Measurements from ENCODE around the gene PATE4. TPM values are rescaled to one million over a fixed set of nuclear protein-coding genes. Genes with fewer than 3 reads are reported as not detected.

The PATE4 gene
- total and polyA plus RNA-seq, 7 experiments from 2014 or later: not detected

DNA sequence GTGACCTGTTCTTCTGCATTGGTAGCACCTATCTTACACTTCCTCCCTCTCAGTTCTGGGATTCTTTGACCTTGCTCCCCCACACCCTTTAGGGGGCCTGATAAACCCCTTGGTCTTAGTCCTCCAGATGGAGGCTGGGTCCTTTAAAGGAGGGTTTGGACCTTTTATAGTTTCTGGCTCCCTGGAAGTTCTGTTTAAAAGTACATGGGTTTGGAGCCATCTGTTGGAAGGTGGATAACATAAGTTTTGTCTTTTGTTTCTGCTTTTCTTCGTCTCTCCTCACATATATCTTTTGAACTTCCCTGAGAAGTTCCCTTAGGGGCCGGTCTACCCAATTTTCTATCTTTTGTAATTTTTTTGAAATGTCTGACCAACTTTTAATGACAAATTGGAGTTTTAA lies 36.4 kb downstream of the PATE4 start:
- ATAC-seq: no peak
- H3K36me3 Mint-ChIP-seq: peaks cover 0 to 9% (median 0%) of the 10 kb centered on the region in 5 donors
- H3K4me1 ChIP-seq (ENCODE audit: control insufficient read depth in 2 of 2, insufficient read depth in 2 of 2, low read length in 2 of 2): no peaks in the 10 kb centered on the region
- no peak overlapping the region for H3K4me3 Mint-ChIP-seq
- no peaks in the 10 kb centered on the region for H3K4me1 Mint-ChIP-seq
- intact Hi-C loops (cut with micrococcal nuclease): no loop called here
- no peak overlapping the region for H3K27ac ChIP-seq (ENCODE audit: low read depth, low read length)
- no peak overlapping the region for H3K4me3 ChIP-seq (ENCODE audit: low read length)
- ChIA-PET CTCF (no interaction called here), POLR2A (no interaction called here)
- H3K9me3 Mint-ChIP-seq: peaks cover 0 to 11% (median 0%) of the 10 kb centered on the region in 11 donors
- no peaks in the 10 kb centered on the region for H3K36me3 ChIP-seq (ENCODE audit: control insufficient read depth in 2 of 3, insufficient read depth in 3 of 3, low read length in 3 of 3)
- no peaks in the 10 kb centered on the region for H3K9me3 ChIP-seq (ENCODE audit: control insufficient read depth in 2 of 3, low read length in 3 of 3)
- no peak for DNase-seq
- H3K27ac Mint-ChIP-seq: no peak overlapping the region
- no peaks in the 10 kb centered on the region for H3K27me3 ChIP-seq (ENCODE audit: control insufficient read depth in 2 of 2, insufficient read depth in 2 of 2, low read length in 2 of 2)
- H3K27me3 Mint-ChIP-seq: peaks cover 0 to 5% (median 0%) of the 10 kb centered on the region in 5 donors

DNA sequence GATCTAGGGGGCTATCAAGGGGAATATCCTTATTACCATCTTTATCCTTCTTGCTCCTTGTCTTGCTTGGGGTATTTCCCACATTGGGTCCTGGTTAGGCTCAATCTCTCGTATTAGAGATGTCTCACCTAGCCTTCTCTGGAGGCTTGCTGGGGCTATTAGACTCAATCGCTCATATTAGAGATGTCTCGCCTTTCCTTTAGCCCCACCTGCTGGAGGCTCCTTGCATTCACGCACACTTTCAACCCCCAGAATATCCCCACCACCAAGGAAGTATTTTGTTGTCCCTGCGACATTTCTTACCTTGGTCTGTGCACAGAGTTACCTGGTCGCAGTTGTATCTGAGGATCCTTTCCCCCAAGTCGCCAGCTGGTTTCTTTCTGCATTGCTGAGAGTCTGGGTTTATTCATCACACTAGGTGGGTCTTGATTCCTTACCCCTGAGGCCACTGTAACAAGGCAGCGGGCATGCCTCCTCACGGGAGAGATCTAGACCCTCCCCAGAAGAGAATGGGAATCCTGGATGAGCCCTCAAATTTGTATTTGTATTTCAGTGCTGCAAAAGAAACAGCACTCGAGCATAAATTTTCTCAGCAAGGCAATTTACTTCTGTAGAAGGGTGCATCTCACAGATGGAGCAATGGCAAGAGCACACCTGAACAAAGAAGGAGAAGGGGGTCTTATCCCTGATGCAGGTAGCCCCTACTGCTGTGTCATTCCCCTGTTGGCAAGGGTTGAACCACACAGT lies 38.4 kb downstream of the PATE4 start:
- no peak overlapping the region for H3K27ac ChIP-seq (ENCODE audit: low read depth, low read length)
- POLR2A ChIA-PET: no interaction called here
- no peak overlapping the region for H3K27ac Mint-ChIP-seq
- H3K9me3 ChIP-seq (ENCODE audit: control insufficient read depth in 2 of 3, low read length in 3 of 3): no peaks in the 10 kb centered on the region
- H3K9me3 Mint-ChIP-seq: peaks cover 0 to 11% (median 0%) of the 10 kb centered on the region in 11 donors
- no peaks in the 10 kb centered on the region for H3K36me3 ChIP-seq (ENCODE audit: control insufficient read depth in 2 of 3, insufficient read depth in 3 of 3, low read length in 3 of 3)
- H3K4me3 Mint-ChIP-seq: no peak overlapping the region
- H3K36me3 Mint-ChIP-seq: peaks cover 0 to 9% (median 0%) of the 10 kb centered on the region in 5 donors
- H3K4me3 ChIP-seq (ENCODE audit: low read length): no peak overlapping the region
- H3K27me3 ChIP-seq (ENCODE audit: control insufficient read depth in 2 of 2, insufficient read depth in 2 of 2, low read length in 2 of 2): no peaks in the 10 kb centered on the region
- DNase-seq (peak in 5 of 9 donors; percentile 6 to 51 (median 35)), ATAC-seq (peak; percentile 69)
- intact Hi-C loops (cut with micrococcal nuclease): loop anchor here (1.0 to 10.0 kb wide), 9 partner anchors 147 to 1799 kb away; partner anchors contain the start of gene EI24 (in 1 of the 2)
- H3K4me1 ChIP-seq (ENCODE audit: control insufficient read depth in 2 of 2, insufficient read depth in 2 of 2, low read length in 2 of 2): no peaks in the 10 kb centered on the region
- peaks cover 0 to 5% (median 0%) of the 10 kb centered on the region in 5 donors for H3K27me3 Mint-ChIP-seq
- CTCF ChIA-PET: no interaction called here
- no peaks in the 10 kb centered on the region for H3K4me1 Mint-ChIP-seq

DNA sequence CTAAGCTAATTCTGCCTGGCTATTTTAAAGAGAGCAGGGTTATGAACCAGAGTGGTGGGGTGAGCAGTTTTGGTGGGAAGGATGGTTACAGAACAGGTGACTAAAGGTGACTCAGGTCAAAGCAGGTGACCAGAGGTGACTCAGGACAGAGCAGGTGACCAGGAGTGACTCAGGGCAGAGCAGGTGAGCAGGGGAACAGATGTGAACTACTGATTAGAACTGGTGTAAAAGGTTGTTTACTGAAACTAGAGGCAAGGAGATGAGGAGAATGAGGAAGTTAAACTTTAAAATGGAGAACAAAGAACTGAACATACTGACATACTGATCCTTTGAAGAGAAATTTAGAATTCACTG lies 39.0 kb downstream of the PATE4 start:
- Histone ChIP-seq H3K9me3 (ENCODE audit: control insufficient read depth in 2 of 3, low read length in 3 of 3) (no peaks in the 10 kb centered on the region), H3K4me1 (ENCODE audit: control insufficient read depth in 2 of 2, insufficient read depth in 2 of 2, low read length in 2 of 2) (no peaks in the 10 kb centered on the region), H3K27me3 (ENCODE audit: control insufficient read depth in 2 of 2, insufficient read depth in 2 of 2, low read length in 2 of 2) (no peaks in the 10 kb centered on the region), H3K27ac (ENCODE audit: low read depth, low read length) (no peak overlapping the region), H3K4me3 (ENCODE audit: low read length) (no peak overlapping the region), H3K36me3 (ENCODE audit: control insufficient read depth in 2 of 3, insufficient read depth in 3 of 3, low read length in 3 of 3) (no peaks in the 10 kb centered on the region)
- ATAC-seq: no peak
- Mint-ChIP-seq H3K4me1 (no peaks in the 10 kb centered on the region), H3K27me3 (peaks cover 0 to 5% (median 0%) of the 10 kb centered on the region in 5 donors), H3K4me3 (no peak overlapping the region), H3K27ac (no peak overlapping the region), H3K36me3 (peaks cover 0 to 9% (median 0%) of the 10 kb centered on the region in 5 donors), H3K9me3 (peaks cover 0 to 11% (median 0%) of the 10 kb centered on the region in 11 donors)
- ChIA-PET POLR2A (no interaction called here), CTCF (no interaction called here)
- DNase-seq: no peak
- intact Hi-C loops (cut with micrococcal nuclease): loop anchor here (5.0 to 10.0 kb wide), 8 partner anchors 147 to 1800 kb away; no protein-coding TSS in a partner anchor

DNA sequence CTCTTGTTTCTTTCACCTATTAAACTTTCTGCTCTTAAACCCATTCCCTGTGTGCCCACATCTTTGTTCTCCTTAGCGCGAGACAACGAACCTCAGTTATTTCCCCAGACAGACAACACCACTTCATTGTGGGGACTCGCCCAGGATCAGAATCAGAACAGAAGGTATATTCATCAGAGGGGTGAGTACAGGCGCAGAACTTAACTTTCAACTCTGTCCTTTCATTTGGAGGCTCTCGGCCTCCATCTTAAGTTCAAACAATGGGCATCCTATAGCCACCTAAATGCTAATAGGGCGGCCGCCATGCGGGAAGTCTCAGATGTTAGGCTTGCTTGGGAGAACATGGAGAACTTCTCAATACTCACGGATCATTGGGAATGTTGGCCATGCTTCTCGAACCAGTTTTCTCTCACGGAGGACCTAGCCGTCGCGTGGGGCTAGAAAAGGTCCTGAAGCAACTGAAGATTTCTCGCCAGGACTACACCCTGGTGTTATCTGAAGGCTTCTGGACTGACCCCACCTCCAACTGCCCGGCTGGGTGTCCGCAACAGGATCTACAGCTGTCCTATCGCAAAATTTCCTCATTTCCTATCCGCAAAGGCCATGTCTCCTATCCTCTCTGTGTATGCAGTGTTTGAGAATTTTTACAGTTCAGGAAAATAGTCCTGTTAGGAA lies 40.9 kb downstream of the PATE4 start:
- Histone ChIP-seq H3K27ac (ENCODE audit: low read depth, low read length) (no peak overlapping the region), H3K36me3 (ENCODE audit: control insufficient read depth in 2 of 3, insufficient read depth in 3 of 3, low read length in 3 of 3) (no peaks in the 10 kb centered on the region), H3K9me3 (ENCODE audit: control insufficient read depth in 2 of 3, low read length in 3 of 3) (no peaks in the 10 kb centered on the region), H3K27me3 (ENCODE audit: control insufficient read depth in 2 of 2, insufficient read depth in 2 of 2, low read length in 2 of 2) (no peaks in the 10 kb centered on the region), H3K4me3 (ENCODE audit: low read length) (no peak overlapping the region), H3K4me1 (ENCODE audit: control insufficient read depth in 2 of 2, insufficient read depth in 2 of 2, low read length in 2 of 2) (no peaks in the 10 kb centered on the region)
- Mint-ChIP-seq H3K4me1 (no peaks in the 10 kb centered on the region), H3K27ac (no peak overlapping the region), H3K36me3 (peaks cover 0 to 9% (median 0%) of the 10 kb centered on the region in 5 donors), H3K9me3 (peaks cover 0 to 11% (median 0%) of the 10 kb centered on the region in 11 donors), H3K27me3 (peaks cover 0 to 6% (median 0%) of the 10 kb centered on the region in 5 donors), H3K4me3 (peak overlapping the region in 1 of 10 donors; percentile 17)
- CTCF ChIA-PET: interaction anchor here (0.6 kb wide), 1 partner anchor 376 kb away, joined by 4 read pairs; no protein-coding TSS in a partner anchor
- DNase-seq (no peak), ATAC-seq (no peak)
- intact Hi-C loops (cut with micrococcal nuclease): loop anchor here (1.0 to 10.0 kb wide), 12 partner anchors 149 to 1802 kb away; partner anchors contain the start of gene EI24 (in 1 of the 2)
- POLR2A ChIA-PET: no interaction called here

DNA sequence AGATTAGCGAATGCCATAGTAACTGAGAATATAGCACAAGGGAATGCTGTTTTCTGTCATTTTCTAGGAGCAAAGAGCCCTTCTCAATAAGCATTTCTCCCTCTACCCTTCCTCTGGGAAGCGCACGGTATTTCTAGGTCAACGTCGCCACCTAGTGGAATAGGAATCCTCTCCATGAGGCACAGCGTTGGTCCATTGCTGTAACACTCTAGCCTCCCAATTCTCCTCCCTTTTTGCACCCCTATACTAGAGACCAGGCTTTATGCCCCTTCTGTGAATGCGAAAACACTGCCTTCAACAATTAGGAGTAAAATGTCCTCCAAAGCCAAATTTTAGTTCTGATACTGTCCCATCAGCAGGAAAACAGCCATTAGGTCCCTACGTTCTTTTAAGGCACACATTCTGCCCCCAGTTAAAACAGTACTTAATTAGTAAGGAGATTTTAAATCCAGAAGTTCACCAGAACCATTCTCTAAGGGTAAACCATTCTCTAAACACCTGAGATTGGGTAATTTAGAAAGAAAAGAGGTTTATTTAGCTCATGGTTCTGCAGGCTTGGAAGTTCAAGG lies 41.5 kb downstream of the PATE4 start:
- Histone ChIP-seq H3K27me3 (ENCODE audit: control insufficient read depth in 2 of 2, insufficient read depth in 2 of 2, low read length in 2 of 2) (no peaks in the 10 kb centered on the region), H3K4me1 (ENCODE audit: control insufficient read depth in 2 of 2, insufficient read depth in 2 of 2, low read length in 2 of 2) (no peaks in the 10 kb centered on the region), H3K4me3 (ENCODE audit: low read length) (no peak overlapping the region), H3K9me3 (ENCODE audit: control insufficient read depth in 2 of 3, low read length in 3 of 3) (no peaks in the 10 kb centered on the region), H3K27ac (ENCODE audit: low read depth, low read length) (no peak overlapping the region), H3K36me3 (ENCODE audit: control insufficient read depth in 2 of 3, insufficient read depth in 3 of 3, low read length in 3 of 3) (no peaks in the 10 kb centered on the region)
- Mint-ChIP-seq H3K9me3 (peaks cover 0 to 11% (median 0%) of the 10 kb centered on the region in 11 donors), H3K27ac (no peak overlapping the region), H3K36me3 (peaks cover 0 to 9% (median 0%) of the 10 kb centered on the region in 5 donors), H3K4me3 (peak overlapping the region in 1 of 10 donors; percentile 17), H3K27me3 (peaks cover 0 to 6% (median 0%) of the 10 kb centered on the region in 5 donors), H3K4me1 (no peaks in the 10 kb centered on the region)
- intact Hi-C loops (cut with micrococcal nuclease): loop anchor here (1.0 to 10.0 kb wide), 12 partner anchors 150 to 1802 kb away; partner anchors contain the start of gene EI24 (in 1 of the 2)
- peak in 7 of 9 donors; percentile 12 to 52 (median 34) for DNase-seq
- ATAC-seq: peak; percentile 75
- ChIA-PET POLR2A (no interaction called here), CTCF (no interaction called here)

DNA sequence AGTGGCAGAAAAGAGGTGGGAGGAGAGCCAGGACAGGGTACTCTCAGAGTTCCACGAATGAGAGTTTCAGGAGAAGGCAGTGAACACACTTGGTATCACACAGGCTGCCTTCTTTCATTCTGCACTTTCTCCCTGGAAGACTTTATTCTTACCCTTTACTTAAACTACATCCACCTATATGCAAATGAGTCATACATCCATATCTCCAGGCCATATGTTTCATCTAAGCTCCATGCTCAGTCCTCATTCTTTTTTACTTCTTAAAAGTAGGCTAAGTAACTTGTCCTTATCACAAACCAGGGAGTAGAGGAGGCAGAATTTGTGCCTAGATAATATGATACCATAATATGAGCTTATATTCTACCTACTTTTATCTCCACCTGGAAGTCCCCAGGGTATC lies 48.2 kb downstream of the PATE4 start:
- POLR2A ChIA-PET: interaction anchor here (0.6 kb wide), 1 partner anchor 11 kb away, joined by 3 read pairs; no protein-coding TSS in a partner anchor
- intact Hi-C loops (cut with micrococcal nuclease): loop anchor here in 1 of 2 donors (10.0 kb wide), 1 partner anchor 474 kb away; the partner anchor contains the start of gene ST3GAL4
- H3K27me3 Mint-ChIP-seq: peaks cover 0 to 25% (median 0%) of the 10 kb centered on the region in 5 donors

More for the DNA sequence above, 48.2 kb downstream of the PATE4 start:
- Histone ChIP-seq H3K27me3 (ENCODE audit: control insufficient read depth in 2 of 2, insufficient read depth in 2 of 2, low read length in 2 of 2) (no peaks in the 10 kb centered on the region), H3K27ac (ENCODE audit: low read depth, low read length) (no peak overlapping the region), H3K4me3 (ENCODE audit: low read length) (no peak overlapping the region), H3K36me3 (ENCODE audit: control insufficient read depth in 2 of 3, insufficient read depth in 3 of 3, low read length in 3 of 3) (no peaks in the 10 kb centered on the region), H3K9me3 (ENCODE audit: control insufficient read depth in 2 of 3, low read length in 3 of 3) (no peaks in the 10 kb centered on the region), H3K4me1 (ENCODE audit: control insufficient read depth in 2 of 2, insufficient read depth in 2 of 2, low read length in 2 of 2) (no peaks in the 10 kb centered on the region)
- Mint-ChIP-seq H3K9me3 (no peaks in the 10 kb centered on the region), H3K36me3 (peaks cover 0 to 3% (median 0%) of the 10 kb centered on the region in 5 donors), H3K4me3 (no peak overlapping the region), H3K27ac (no peak overlapping the region), H3K4me1 (peaks cover 0 to 3% (median under 1%) of the 10 kb centered on the region in 7 donors)
- no peak for ATAC-seq
- no peak for DNase-seq
- CTCF ChIA-PET: no interaction called here

Data from naive thymus-derived CD4-positive, alpha-beta T cell (primary cell).